Measurements from ENCODE around the gene KRTAP1-5.
"Not testable (repeated sequence)": the region's sequence is repeated elsewhere in the genome, so short reads cannot be mapped to it uniquely, and the experiment has no call there.

Gene KRTAP1-5, protein sequence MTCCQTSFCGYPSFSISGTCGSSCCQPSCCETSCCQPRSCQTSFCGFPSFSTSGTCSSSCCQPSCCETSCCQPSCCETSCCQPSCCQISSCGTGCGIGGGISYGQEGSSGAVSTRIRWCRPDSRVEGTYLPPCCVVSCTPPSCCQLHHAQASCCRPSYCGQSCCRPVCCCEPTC

GRCh38 chr17:41026715-41027471, at the start of gene KRTAP1-5:
TSS of gene KRTAP1-5 (minus strand) at chr17:41027208. CDS start at chr17:41027155, 53 bp downstream.
- DNase-seq, result no peak

DNA sequence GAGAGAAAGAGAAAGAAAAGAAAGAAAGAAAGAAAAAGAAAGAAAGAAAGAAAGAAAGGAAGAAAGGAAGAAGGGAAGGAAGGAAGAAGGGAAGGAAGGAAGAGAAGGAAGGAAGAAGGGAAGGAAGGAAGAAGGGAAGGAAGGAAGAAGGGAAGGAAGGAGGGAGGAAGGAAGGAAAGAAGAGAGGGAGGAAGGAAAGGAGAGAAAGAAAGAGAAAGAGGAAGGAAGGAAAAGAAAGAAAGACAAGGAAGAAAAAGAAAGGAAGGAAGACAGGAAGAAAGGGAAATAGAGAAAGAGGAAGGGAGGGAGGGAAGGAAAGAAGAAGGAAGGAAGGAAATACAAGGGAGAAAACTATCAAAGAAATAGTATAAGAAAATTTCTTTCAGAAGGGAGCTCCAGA, 49.8 kb upstream of the KRTAP1-5 start:
- DNase-seq, result no peak

DNA sequence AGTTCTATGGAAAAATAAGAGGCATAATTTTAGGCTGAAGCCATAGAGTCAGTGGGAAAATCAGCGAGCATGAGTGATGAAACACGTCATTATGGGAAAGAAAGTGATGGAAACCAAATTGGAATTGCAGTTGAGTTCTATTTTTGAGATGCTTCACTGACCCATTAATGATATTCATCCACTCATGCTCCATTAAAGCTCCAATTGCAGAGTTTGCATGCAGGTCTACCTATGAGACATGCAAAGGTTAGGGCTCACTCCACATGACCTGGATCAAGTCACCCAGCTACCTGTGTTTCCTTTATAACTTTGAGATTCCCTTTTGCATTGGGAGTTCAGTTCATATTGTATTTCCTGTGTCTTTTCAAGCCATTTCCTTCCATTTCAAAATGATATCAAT, 46.7 kb upstream of the KRTAP1-5 start:
- DNase-seq, result no peak

DNA sequence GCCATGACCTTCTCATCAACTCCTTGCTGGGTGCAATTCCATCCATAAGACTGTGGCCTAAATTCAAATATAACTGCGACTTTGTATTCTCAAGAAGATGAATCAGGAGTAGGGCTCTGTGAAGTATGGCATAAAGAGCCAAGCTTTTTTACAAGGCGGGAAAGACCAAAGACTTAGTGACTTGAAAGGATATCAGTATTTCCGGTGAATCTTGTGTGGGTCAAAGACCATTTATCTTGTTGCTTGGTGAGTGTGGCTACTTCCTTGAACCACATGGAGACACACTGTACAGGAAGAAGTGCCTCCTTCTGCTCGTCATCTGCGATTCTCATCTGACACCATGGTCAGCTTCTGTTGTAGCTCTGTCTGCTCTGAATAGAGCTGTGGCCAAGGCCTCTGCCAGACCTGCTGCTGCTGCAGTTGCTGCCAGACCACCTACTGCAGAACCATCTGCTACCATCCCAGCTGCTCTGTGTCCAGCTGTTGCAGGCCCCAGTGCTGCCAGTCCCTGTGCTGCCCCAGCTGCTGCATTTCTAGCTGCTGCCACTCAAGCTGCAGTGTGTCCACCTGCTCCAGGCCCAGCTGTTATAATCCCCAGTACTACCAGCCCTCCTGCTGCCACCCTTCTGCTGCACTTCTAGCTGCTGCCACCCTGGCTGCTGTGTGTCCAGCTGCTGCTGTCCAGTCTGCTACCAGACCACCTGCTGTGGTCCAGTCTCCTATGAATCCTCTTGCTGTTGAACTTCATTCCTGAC, 44.8 kb upstream of the KRTAP1-5 start:
- DNase-seq, result no peak

GRCh38 chr17:41069031-41069430, 42.0 kb upstream of the KRTAP1-5 start:
- no peak for DNase-seq

- no peak for DNase-seq
Measured at GRCh38 chr17:41067281-41067680, 40.3 kb upstream of the KRTAP1-5 start.

- no peak for DNase-seq
Measured at GRCh38 chr17:41065829-41066624, 39.0 kb upstream of the KRTAP1-5 start, which contains the start of gene KRTAP2-4. TSS of gene KRTAP2-4 (minus strand) at chr17:41065879. CDS start at chr17:41065845, 34 bp downstream.

DNA sequence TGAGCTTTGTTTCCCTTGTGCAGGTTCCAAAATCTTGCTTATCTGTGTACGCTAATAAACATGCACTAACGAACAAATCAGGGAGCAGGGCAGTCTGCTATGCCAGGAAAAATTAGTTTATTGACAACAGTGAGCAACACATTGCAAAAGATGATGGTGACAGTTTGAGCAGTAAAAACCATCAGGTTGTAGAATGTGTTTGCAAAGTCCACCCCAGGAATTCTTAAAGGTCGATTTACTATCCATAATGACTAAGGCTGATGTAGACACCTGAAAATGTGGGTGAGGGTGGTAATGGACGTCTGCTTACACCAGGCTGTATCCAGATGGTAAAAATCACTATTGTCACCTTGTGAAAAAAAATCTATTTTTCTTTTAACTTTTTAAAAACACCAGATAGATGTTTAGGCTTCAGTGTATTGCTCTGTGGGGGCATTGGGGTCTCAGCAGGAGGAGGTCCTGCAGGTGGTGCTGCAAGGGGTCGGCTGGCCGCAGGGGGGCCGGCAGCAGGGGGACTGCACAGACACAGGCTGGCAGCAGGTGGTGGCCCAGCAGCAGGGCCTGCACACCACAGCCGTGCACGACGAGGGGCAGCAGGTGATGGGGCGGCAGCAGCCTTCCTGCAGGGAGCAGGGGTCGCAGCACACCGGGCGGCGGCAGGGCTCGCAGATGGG, 38.1 kb upstream of the KRTAP1-5 start:
- not testable (repeated sequence) for DNase-seq

DNA sequence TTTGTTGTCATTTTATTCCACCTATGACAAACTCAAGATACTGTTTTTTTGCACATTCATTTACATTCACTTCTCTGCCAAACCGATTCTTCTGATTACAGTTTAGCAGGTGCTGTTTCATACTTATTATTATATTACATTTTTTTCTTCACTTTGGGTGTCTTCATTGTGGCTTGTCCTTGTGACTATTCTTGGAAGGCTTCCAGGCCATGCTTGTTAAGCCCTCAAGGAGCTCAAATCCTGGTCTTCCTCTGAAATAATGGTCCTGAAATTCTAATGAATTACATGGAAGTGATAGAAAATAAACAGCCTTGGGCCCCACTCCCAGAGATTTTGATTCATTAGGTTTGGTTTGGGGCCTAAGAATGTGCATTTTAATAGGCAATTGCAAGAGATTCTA, 37.3 kb upstream of the KRTAP1-5 start:
- DNase-seq, result no peak

- no peak for DNase-seq
Measured at GRCh38 chr17:41063449-41063848, 36.4 kb upstream of the KRTAP1-5 start.

GRCh38 chr17:41061964-41062363, 35.0 kb upstream of the KRTAP1-5 start:
- DNase-seq, result no peak

DNA sequence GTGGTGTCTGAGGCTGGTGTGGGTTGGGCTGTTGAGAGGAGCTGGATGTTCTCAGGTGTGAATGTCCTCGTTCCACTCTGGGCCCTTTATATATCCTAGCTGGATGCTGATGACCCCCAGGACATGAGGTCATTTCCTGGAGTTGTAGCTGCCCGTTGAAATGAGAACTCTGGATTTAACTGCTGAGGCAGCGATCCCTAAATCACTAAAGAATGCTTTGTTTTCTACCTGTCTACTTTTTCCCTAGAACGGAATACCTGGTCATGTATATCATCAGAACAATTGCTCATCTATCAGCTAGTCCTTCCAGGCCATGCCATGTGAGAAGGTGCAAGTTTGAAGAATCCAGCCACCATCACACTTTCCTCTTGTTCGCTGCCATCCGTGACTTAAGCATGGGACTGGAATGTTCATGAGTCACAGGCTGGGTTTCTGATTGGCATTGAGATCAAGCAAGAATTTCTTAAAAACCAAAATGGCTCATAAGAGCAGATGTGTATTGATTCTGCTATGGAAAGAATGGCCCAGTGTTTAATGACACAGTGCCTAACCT, 33.1 kb upstream of the KRTAP1-5 start, which contains the start of gene KRTAP2-3:
Gene KRTAP2-3 (minus strand): TSS at position 63 of the 553 bp plus-strand sequence. CDS start 64 bp downstream, outside the sequence.
- no peak for DNase-seq

DNA sequence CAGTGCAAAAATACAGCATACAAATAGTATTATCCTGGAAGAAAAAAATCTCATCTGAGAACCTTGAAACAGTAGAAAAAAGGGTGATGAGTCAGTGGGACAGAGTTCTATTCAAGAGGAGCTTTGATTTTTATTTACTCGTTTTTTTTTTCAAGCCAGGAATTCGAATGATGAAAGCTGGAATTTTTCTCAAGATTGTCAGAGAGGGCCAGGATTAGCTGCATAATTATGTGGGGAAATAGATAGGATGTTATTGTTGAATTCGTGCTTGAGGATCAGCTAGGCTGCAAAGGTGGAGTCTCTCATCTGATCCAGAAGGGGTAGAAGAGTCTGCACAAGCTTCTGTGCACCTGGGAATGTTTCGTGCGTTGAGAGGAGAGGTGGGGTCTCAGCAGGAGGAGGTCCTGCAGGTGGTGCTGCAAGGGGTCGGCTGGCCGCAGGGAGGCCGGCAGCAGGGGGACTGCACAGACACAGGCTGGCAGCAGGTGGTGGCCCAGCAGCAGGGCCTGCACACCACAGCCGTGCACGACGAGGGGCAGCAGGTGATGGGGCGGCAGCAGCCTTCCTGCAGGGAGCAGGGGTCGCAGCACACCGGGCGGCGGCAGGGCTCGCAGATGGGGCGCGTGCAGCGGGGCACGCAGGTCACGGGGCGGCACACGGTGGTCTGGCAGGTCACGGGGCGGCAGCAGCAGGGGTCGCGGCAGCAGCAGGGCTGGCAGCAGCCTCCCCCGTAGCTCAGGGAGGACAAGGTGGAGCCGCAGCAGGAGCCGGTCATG, 32.5 kb upstream of the KRTAP1-5 start:
- not testable (repeated sequence) for DNase-seq

DNA sequence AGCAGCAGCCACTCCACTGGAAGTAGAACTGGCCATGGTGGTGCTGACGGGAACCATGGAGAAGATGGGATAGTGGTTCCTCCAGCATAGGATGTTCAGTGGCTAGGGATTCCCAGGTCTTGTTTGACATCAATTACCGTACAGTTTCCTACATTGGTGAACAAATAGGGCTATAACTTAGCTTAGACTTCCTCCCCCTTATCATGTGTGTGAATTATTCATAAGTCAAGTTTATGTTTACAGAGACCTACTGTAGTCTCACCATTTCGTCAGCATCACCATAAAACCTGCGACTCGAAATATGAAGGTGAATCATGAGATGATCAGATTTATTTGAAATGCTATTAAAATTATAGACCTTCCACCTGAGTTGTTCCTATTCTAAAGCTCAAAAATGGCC, 31.7 kb upstream of the KRTAP1-5 start:
- DNase-seq, result no peak

- DNase-seq, result no peak
Measured at GRCh38 chr17:41057547-41057946, 30.5 kb upstream of the KRTAP1-5 start.

DNA sequence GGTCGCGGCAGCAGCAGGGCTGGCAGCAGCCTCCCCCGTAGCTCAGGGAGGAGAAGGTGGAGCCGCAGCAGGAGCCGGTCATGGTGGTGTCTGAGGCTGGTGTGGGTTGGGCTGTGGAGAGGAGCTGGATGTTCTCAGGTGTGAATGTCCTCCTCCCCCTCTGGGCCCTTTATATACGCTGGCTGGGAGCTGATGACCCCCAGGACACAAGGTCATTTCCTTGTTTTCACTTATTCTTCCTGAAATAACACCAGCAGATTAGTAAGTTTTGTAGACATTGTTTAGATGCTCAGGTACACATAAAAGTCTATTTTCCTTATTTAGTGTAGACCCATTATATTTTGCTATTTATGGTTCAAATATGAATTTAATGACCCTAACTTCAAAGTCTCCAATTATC, 28.1 kb upstream of the KRTAP1-5 start, which contains the start of gene KRTAP2-2:
Gene KRTAP2-2 (minus strand): TSS at position 101 of the 400 bp plus-strand sequence. CDS start 19 bp downstream, at position 82.
- DNase-seq, result not testable (repeated sequence)

DNA sequence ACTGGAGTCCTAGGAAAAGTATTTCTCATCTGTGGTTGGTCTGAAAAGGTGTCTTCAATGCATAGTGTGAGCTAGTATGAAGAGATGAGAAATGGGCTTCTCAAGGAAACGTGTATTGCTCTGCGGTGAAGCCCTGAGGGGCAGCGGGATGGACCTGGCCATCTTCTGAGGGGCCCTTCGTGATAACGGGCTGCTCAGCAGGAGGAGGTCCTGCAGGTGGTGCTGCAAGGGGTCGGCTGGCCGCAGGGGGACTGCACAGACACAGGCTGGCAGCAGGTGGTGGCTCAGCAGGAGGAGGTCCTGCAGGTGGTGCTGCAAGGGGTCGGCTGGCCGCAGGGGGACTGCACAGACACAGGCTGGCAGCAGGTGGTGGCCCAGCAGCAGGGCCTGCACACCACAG, 27.5 kb upstream of the KRTAP1-5 start:
- not testable (repeated sequence) for DNase-seq

DNA sequence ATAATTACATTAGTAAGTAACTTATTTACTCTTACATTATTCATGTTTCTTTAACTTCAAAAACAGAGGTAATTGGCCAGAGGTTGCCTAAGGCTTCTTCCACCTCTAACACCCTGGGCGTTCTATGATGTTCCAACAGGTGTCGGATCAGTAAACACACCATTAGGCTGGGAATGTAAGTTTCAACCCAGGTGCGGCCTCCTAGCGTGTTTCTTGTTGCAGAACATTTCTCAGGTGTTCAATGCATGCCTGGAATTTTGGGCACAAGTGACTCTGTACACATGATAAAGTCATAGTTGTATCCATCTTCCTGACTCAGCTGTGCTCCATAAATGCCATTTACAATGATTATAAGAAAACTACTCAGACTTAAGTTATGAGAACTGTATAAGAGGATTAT, 27.0 kb upstream of the KRTAP1-5 start:
- no peak for DNase-seq

- DNase-seq, result no peak
Measured at GRCh38 chr17:41052566-41052965, 25.6 kb upstream of the KRTAP1-5 start.

DNA sequence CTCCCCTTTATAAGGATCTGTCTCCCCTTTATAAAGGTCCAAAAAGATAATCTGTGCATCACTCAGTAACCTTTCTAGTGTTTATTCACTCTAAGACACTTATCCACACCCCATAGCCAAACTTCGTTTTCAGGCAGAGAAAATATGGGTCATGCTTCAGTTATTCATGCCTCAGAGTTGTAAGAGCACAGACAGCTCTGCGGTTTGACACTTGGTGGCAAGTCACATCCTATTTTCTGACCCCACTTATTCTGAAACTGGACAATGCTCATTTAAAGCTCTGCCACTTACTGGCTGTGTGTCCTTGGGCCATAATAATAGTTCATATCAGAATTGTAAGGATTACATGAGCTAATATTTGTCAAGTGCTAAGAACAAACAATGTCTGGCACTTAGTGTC, 22.1 kb upstream of the KRTAP1-5 start:
- DNase-seq, result no peak

DNA sequence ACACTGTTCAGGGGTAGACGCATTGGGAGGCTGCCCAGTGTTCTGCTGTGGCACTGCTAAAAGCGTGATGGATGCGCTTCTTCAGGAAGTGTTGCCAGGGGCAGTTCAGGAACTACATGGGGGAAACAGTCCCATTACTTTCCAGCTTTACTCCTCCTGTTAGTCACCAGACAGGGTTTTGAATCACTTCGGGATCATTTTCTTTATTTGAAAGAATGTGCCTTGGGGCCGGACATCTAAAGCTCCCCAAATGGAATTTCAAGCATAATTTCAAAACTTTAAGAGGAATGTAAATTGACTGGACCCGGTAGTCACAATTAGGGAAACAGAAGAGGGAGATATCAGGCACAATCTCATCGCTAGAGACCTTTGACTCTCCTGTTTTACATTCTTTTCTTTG, 21.4 kb upstream of the KRTAP1-5 start:
- DNase-seq, result no peak

All from stimulated activated CD4-positive, alpha-beta T cell treated with anti-CD3 and anti-CD28 coated beads, Interleukin-1b, Interleukin-23, amount 100 ng/mL, for 48 hours (primary cell).